K562 treated with DMSO at 1 percent for 4 hours (cell line): Measurements from ENCODE around the gene PDIA6. TPM values are rescaled to one million over a fixed set of nuclear protein-coding genes. Genes with fewer than 3 reads are reported as not detected.

Source experiments
- total RNA-seq: library from RNA; unstranded; fragments of 300-600 nt; gene quantifications from 2 replicates; pipeline ENCODE4 v1.2.3, GENCODE V29; 2022; ENCODE audit not compliant: insufficient read depth

Gene PDIA6, protein sequence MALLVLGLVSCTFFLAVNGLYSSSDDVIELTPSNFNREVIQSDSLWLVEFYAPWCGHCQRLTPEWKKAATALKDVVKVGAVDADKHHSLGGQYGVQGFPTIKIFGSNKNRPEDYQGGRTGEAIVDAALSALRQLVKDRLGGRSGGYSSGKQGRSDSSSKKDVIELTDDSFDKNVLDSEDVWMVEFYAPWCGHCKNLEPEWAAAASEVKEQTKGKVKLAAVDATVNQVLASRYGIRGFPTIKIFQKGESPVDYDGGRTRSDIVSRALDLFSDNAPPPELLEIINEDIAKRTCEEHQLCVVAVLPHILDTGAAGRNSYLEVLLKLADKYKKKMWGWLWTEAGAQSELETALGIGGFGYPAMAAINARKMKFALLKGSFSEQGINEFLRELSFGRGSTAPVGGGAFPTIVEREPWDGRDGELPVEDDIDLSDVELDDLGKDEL
- 190 and 191 TPM in 2 replicates for total RNA-seq

DNA sequence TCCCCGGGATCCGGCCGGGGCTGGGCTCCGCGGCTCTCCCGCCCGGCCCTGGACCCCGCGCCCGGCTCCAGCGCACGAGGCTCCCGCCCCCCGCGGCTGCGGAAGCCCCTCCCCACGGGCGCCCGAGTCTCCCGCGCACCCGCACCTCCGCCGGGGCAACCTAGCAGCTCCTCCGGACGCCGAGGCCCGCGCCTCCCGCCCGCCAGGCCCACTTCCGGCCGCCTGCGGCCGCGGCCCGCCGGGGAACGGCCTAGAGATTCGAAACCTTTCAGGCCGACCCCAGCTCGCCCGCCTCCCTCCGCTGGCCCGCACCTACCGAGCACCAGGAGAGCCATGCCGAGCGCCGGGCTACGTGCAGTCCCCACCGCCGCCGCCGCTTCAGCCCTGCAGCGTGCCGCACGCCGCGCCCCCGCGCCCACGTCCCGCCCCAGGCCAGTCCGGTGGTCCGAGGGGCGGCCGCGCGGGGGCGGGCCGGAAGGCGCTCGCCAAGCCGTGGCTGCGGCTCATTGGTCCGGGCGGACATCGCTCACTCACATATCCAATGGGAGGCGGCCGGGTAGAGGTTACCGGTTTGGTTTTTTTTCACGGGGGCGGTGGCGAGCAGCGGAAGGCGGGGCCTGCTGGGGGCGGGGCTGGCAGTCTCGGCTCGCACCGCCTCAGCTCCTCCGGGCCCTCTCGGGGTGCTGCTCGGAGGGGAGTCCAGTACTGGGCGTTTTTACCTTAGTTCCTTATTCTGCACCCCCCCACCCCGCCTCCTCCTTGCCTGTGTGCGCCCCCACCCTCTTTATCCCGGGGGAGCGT lies at the start of gene PDIA6:
Gene PDIA6, minus strand, starts transcription at position 424 of the 801 bp plus-strand sequence. Its CDS starts 89 bp downstream, at position 335.

Other genes starting within 250 kb of the PDIA6 start
- 7.7 and 10.6 TPM in 2 replicates for gene NOL10, start 122.8 kb downstream of the PDIA6 start, total RNA-seq
- 0.41 and 0.99 TPM in 2 replicates for gene ATP6V1C2, start 91.2 kb downstream of the PDIA6 start, total RNA-seq
- not detected in 2 replicates for gene KCNF1, start 99.1 kb upstream of the PDIA6 start, total RNA-seq